ENCODE data around the gene URB2. TPM values are rescaled to one million over a fixed set of nuclear protein-coding genes. Genes with fewer than 3 reads are reported as not detected.

The URB2 gene
- total and polyA plus RNA-seq, 5 experiments from 2014 or later, result 5.7 to 13.2 (median 8.5) TPM

DNA sequence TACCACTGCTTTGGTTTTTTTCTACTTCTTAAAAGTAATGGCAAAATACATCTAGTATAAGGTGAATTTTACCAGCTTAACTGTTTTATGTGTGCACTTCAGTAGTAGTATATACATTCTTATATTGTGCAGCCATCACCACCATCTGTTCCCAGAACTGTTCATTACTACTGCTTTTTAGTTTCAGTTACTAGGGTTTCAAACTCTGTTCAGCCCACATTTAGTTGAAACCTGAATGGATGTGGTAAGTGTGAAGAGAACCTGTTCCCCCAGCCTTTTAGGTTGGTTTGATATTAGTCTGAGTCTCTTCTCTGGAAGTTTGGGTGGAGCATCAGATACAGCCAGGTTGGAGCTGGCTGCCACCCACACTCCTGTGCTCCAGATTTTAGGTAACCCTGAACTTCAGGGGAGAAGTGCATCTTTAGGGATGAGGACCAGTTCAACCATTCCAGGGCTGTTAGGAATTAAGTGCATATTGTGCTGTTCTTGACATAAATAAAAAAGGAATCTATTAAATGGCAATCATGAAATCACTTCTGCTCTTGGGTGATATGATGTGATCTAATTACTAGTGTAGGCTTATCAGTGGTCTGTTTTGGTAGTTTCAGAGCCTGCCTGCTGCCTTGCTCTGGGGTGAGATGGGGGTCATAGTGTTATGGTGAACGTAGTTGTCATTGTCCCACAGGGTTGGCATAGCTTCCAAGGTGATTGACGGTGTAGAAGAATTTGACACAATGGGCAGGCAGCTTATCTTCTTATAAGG is 32.1 kb downstream of the URB2 start:
- DNase-seq, result no peak
- POLR2A ChIA-PET, result no interaction called here
- Mint-ChIP-seq H3K4me1 (peaks cover 5 to 9% (median 6%) of the 10 kb centered on the region in 4 donors), H3K27ac (peak overlapping the region in 3 of 10 donors; percentile 9 to 45 (median 12)), H3K36me3 (peaks cover 0 to 73% (median 8%) of the 10 kb centered on the region in 3 donors), H3K9me3 (no peaks in the 10 kb centered on the region), H3K4me3 (no peak overlapping the region), H3K27me3 (no peaks in the 10 kb centered on the region)
- ATAC-seq, result no peak

DNA sequence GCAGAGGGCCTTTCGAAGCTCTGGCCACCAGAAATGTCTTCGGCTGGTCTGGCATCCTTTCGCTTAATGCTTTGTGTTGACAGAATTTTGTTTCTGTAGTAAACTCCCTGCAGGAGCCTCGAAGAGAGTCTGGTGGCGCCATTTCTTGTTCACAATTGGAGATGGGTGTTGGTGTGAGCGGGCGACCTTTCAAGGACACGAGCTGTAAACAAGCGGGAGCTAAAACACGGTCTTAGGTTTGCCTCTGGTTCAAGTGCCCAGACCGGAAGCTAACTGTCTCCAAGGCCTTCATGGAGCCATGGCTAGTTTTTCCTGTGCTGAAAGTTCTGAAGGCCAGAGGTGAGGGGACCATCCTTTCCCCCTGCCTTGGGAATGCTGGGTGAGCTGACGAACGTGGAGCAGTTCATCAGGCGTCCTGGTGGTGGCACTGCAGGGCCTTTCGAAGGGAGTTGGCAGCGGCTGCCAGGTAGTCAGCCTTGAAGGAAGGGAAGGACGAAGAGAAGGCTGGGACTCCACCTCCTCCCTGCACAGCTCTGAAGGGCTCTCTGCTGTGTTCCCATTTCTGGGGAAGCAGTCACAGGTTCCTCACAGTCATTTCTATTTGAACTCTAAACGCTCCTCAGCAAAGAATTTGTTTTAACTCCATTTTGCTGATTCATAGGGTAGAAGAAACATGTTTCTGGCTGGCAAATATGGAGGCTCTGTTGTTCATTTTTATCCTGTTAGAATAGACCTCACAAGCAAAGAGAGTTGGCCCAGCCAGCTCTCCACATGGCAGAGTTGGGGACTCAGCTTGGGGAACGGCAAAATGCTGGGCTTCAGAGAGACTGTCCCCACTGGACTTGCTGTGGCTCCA is 35.2 kb downstream of the URB2 start:
- DNase-seq (peak; percentile 51 to 85 (median 66)), ATAC-seq (peak; percentile 75 to 82)
- H3K4me3 Mint-ChIP-seq, result no peak overlapping the region
- H3K27me3 Mint-ChIP-seq, result no peaks in the 10 kb centered on the region
- H3K36me3 Mint-ChIP-seq, result peaks cover 0 to 44% (median 6%) of the 10 kb centered on the region in 3 donors
- POLR2A ChIA-PET, result interaction anchor here (1.2 kb wide), 1 partner anchor 406 kb away, joined by 3 read pairs; the partner anchor contains the start of gene GALNT2
- H3K9me3 Mint-ChIP-seq, result no peaks in the 10 kb centered on the region
- H3K4me1 Mint-ChIP-seq, result peaks cover 5 to 9% (median 6%) of the 10 kb centered on the region in 4 donors
- peak overlapping the region in 8 of 10 donors; percentile 27 to 74 (median 46) for H3K27ac Mint-ChIP-seq

DNA sequence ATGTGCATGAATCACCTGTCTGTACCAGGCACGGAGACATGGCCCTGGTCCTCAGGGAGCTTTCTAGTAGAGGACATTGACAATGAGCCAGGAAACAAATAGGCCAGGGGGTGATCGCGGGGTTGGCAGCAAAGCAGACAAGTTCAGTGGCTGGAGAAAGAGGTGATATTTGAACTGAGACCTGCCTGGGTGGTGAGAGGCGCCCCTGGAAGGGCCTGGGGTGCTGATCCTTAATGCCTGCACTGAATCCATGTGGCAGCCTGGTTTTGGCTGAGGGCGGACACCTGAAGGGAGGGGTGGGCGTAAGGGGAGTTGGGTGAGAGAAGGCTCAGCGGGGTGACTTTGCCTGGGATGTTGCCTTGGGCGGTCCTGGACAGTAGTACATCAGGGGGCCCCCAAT is 35.9 kb downstream of the URB2 start:
- Mint-ChIP-seq H3K27me3 (no peaks in the 10 kb centered on the region), H3K9me3 (no peaks in the 10 kb centered on the region), H3K36me3 (peaks cover 0 to 38% (median 6%) of the 10 kb centered on the region in 3 donors), H3K4me3 (no peak overlapping the region), H3K27ac (peak overlapping the region in 2 of 10 donors; percentile 74), H3K4me1 (peaks cover 5 to 9% (median 6%) of the 10 kb centered on the region in 4 donors)
- POLR2A ChIA-PET, result interaction anchor here (1.2 kb wide), 1 partner anchor 405 kb away, joined by 3 read pairs; the partner anchor contains the start of gene GALNT2
- DNase-seq, result no peak
- no peak for ATAC-seq

DNA sequence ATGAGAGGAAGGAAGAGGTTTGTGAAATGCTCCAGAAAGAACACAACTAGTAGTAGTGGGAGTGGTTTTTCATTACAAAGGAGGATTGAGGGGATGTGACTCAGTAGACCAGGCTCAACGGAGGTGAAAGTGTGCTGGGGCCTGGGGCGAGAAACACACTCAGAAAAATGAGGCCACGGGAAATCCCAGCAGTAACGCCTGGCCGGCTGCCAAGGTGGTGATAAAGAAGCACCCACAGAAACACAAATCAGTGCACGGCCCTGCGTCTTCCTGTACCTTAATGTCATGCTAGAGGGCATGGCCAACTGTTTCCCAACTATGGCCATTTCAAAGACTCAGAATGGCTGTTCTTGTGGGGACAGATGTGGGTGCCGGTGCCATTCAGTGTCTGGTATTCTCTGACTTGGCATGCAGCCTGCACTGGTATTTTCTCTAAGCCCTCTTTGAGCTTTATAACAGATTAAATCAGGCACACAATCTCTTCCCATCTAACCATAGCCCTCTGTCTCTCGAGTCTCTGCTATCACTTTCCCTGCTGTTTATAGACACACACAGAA is 38.2 kb downstream of the URB2 start:
- Mint-ChIP-seq H3K36me3 (peaks cover 0 to 23% (median 6%) of the 10 kb centered on the region in 3 donors), H3K4me3 (no peak overlapping the region), H3K4me1 (peaks cover 5 to 9% (median 6%) of the 10 kb centered on the region in 4 donors), H3K9me3 (no peaks in the 10 kb centered on the region), H3K27me3 (no peaks in the 10 kb centered on the region), H3K27ac (no peak overlapping the region)
- DNase-seq (peak; percentile 40 to 83 (median 60)), ATAC-seq (peak; percentile 78 to 79)
- POLR2A ChIA-PET, result no interaction called here

DNA sequence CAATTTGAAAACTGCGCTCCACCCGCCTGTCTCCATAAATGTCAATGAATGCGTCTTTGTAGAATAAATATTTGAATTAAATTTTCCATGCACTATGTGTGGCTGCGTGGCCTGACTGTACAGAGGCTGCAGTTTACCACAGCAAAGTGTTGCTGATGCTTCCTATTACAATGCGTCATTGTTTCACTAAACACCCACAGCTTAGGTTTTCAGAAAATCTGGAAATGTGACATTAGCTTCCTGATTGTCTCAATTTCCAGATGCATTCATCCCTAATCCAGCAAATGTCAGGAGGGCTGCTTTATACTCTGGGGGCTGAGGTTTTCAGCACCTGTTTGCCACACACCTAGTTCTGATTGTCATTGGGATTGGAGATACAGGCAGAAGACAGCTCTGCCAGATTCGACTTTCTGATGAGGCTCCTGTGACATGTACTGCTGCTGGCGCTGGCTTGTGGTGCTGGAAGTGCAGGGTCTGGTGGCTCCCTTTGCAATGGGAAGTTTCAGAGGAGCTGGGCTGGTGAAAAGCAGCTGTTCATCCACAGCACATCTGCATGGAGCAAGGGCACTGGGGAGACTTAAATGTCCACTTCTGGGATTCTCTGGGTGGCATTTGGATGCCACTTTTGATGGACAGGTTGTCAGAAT is 40.0 kb downstream of the URB2 start:
- Mint-ChIP-seq H3K36me3 (peaks cover 0 to 16% (median 4%) of the 10 kb centered on the region in 3 donors), H3K27ac (no peak overlapping the region), H3K9me3 (no peaks in the 10 kb centered on the region), H3K27me3 (no peaks in the 10 kb centered on the region), H3K4me3 (no peak overlapping the region), H3K4me1 (peaks cover 5 to 8% (median 5%) of the 10 kb centered on the region in 4 donors)
- ATAC-seq, result no peak
- POLR2A ChIA-PET, result no interaction called here
- DNase-seq, result no peak

DNA sequence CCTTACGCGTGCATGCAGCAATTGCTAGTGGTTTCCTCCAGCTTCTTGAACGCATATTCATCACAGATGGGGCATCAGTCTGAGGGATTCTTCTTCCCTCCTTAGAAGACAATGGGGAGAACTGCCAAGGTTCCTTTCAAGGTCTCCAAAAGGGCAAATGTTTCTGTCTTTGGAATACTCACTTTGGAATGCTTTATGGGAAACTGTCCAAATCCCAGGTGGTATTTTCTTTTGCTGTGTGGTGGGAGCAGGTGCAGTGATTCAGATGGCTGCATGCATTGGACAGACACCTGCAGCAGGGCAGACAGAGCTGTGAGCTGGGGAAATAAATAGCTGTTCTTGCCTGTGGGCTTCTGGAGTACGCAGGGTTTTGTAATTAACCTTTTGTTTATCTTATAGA is 40.5 kb downstream of the URB2 start:
- POLR2A ChIA-PET, result no interaction called here
- Mint-ChIP-seq H3K4me3 (no peak overlapping the region), H3K9me3 (no peaks in the 10 kb centered on the region), H3K27me3 (no peaks in the 10 kb centered on the region), H3K4me1 (peaks cover 0 to 2% (median 1%) of the 10 kb centered on the region in 4 donors), H3K27ac (no peak overlapping the region), H3K36me3 (peaks cover 0 to 10% (median 4%) of the 10 kb centered on the region in 3 donors)
- DNase-seq (no peak), ATAC-seq (no peak)

DNA sequence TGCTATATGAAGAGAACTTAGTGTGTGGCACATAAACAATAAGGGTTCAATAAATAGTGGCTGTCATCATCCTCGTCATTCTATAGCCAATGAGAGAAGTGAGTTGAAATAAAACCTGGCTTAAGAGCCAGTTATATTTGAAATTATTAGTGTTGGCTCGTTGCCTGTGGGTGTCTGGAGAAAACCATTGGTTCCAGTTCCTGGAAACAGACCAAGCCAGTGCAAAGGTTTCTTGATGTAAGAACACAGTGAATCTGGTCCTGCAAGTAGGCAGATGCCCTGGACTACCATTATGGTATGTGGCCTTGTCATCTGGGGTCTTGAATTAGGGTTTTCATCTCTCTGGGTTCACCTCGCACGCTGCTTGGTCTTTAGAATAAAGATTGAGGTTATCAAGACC is 43.3 kb downstream of the URB2 start:
- ATAC-seq, result no peak
- no peak overlapping the region for H3K27ac Mint-ChIP-seq
- H3K4me1 Mint-ChIP-seq, result peaks cover 4 to 13% (median 9%) of the 10 kb centered on the region in 4 donors
- POLR2A ChIA-PET, result no interaction called here
- no peak for DNase-seq
- H3K36me3 Mint-ChIP-seq, result peaks cover 0 to 9% (median 4%) of the 10 kb centered on the region in 3 donors
- no peaks in the 10 kb centered on the region for H3K27me3 Mint-ChIP-seq
- H3K9me3 Mint-ChIP-seq, result no peaks in the 10 kb centered on the region
- H3K4me3 Mint-ChIP-seq, result no peak overlapping the region

DNA sequence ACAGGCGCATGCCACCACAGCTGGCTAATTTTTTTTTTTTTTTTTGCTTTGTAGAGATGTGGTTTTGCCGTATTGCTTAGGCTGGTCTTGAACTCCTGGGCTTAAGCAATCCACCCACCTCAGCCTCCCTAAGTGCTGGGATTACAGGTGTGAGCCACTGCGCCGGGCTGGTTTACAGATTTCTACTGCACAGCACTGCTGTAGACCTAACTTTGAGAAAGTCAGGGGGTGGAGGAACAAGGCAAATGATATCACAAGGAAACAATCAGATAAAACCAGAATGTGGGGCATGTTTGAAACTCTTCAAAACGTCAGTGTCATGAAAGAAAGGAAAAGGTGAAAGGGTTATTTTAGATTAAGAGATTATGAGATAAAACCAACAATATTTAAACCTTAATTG is 45.3 kb downstream of the URB2 start:
- Mint-ChIP-seq H3K9me3 (no peaks in the 10 kb centered on the region), H3K4me1 (peaks cover 4 to 16% (median 9%) of the 10 kb centered on the region in 4 donors), H3K27me3 (no peaks in the 10 kb centered on the region), H3K27ac (peak overlapping the region in 1 of 10 donors; percentile 20), H3K4me3 (no peak overlapping the region), H3K36me3 (peaks cover 0 to 9% (median 4%) of the 10 kb centered on the region in 3 donors)
- no peak for DNase-seq
- no peak for ATAC-seq
- POLR2A ChIA-PET, result no interaction called here

DNA sequence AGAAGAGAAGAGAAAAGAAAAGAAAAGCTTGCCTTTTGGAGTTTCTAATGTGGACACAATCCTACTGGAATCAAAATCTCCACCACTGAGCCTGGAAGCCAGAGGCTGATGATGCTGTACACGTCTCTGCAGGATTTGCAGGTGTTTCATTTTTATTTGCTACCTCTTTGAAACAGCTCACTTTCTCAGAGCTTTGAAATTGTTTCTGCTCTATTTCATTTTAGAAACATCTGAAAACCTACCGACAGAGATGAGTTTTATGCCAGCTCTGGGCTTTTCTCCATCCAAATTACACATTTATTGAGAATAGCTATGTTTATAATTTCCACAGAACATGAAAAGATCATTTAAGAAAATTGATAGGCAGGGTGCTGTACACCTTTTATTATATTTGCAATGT is 46.2 kb downstream of the URB2 start:
- Mint-ChIP-seq H3K27me3 (no peaks in the 10 kb centered on the region), H3K27ac (no peak overlapping the region)
- POLR2A ChIA-PET, result no interaction called here

DNA sequence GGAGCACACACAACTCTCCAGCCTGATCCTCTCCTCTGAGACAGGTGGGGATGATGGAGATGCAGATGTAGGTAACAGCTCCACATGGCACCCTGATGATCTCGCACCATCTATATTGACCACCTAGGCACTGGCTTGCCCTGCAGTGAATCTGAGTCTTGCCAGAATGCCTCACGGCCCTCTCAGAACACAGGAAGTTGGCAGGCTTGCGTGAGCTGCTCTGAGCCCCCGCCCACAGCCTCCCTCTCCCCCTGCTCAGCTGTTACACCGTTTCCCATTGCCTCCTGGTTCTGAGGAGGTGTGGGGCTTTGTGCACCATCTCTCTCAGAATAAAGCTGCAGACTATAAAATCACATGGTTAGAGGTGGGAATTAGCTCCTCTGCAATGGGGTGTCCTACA is 48.0 kb downstream of the URB2 start:
- Mint-ChIP-seq H3K27ac (peak overlapping the region in 4 of 10 donors; percentile 4 to 88 (median 40)), H3K9me3 (no peaks in the 10 kb centered on the region), H3K27me3 (no peaks in the 10 kb centered on the region), H3K4me1 (peaks cover 4 to 16% (median 9%) of the 10 kb centered on the region in 4 donors), H3K4me3 (peak overlapping the region in 3 of 10 donors; percentile 4 to 54 (median 30)), H3K36me3 (peaks cover 0 to 5% (median 4%) of the 10 kb centered on the region in 3 donors)
- ATAC-seq, result peak; percentile 53 to 61
- DNase-seq, result peak in 1 of 10 donors; percentile 31
- POLR2A ChIA-PET, result no interaction called here

More for the DNA sequence above, 46.2 kb downstream of the URB2 start:
- DNase-seq (no peak), ATAC-seq (no peak)
- H3K4me3 Mint-ChIP-seq, result no peak overlapping the region
- H3K9me3 Mint-ChIP-seq, result no peaks in the 10 kb centered on the region
- H3K36me3 Mint-ChIP-seq, result peaks cover 0 to 9% (median 4%) of the 10 kb centered on the region in 3 donors
- H3K4me1 Mint-ChIP-seq, result peaks cover 4 to 16% (median 9%) of the 10 kb centered on the region in 4 donors

DNA sequence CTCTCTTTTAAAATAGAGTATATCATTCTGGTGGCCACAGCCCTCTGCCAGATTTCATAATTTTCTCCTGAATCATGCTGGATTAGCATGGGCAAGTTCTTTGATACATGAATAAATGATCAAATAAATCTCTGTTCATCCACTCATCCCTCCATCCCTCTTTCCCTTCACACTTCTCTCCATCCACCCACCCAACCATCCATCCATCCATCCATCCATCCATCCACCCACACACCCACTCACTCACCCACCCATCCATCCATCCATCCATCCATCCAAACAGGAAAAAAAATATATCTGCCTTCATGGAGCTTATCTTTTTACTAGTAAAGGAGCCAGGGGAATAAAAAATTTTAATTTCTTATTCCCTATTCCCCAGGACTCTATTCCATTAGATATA is 49.3 kb downstream of the URB2 start:
- ATAC-seq, result no peak
- Mint-ChIP-seq H3K4me1 (peaks cover 4 to 16% (median 9%) of the 10 kb centered on the region in 4 donors), H3K36me3 (no peaks in the 10 kb centered on the region), H3K27ac (peak overlapping the region in 2 of 10 donors; percentile 13 to 21), H3K9me3 (no peaks in the 10 kb centered on the region), H3K27me3 (no peaks in the 10 kb centered on the region), H3K4me3 (no peak overlapping the region)
- POLR2A ChIA-PET, result interaction anchor here (0.6 kb wide), 2 partner anchors 11 to 1228 kb away, joined by 3 read pairs; no protein-coding TSS in a partner anchor
- no peak for DNase-seq

DNA sequence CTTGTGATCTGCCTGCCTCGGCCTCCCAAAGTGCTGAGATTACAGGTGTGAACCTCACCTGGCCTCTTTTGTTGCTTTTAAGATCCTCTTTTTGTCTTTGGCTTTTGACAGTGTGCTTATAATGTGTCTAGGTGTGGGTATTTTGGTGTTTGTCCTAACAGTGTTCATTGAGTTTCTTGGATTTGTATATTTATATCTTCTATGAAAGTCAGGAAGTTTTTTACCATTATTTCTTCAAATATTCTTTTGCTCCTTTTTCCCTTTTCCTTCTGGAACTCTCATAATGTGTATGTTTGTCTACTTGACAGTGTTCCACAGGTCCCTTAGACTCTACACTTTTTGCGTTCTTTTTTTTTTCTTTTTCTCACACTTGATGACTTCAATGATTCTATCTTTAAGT is 59.1 kb downstream of the URB2 start:
- H3K27me3 Mint-ChIP-seq, result peaks cover 0 to 16% (median 3%) of the 10 kb centered on the region in 5 donors
- H3K4me1 Mint-ChIP-seq, result peaks cover 0 to 8% (median under 1%) of the 10 kb centered on the region in 4 donors
- H3K9me3 Mint-ChIP-seq, result peaks cover 0 to 26% (median 15%) of the 10 kb centered on the region in 9 donors
- H3K36me3 Mint-ChIP-seq, result peaks cover 3 to 13% (median 10%) of the 10 kb centered on the region in 3 donors
- no peak for DNase-seq
- no peak for ATAC-seq
- POLR2A ChIA-PET, result no interaction called here
- no peak overlapping the region for H3K27ac Mint-ChIP-seq
- peak overlapping the region in 1 of 10 donors; percentile 26 for H3K4me3 Mint-ChIP-seq
